Measurements from ENCODE around the gene FAM118B. TPM values are rescaled to one million over a fixed set of nuclear protein-coding genes. Genes with fewer than 3 reads are reported as not detected.

The FAM118B gene
- total and polyA plus RNA-seq, 2 of the 8 experiments (the other 6 are each of a cell fraction or from before 2014, with no cell fraction given) = 25.3 to 48.3 TPM

DNA sequence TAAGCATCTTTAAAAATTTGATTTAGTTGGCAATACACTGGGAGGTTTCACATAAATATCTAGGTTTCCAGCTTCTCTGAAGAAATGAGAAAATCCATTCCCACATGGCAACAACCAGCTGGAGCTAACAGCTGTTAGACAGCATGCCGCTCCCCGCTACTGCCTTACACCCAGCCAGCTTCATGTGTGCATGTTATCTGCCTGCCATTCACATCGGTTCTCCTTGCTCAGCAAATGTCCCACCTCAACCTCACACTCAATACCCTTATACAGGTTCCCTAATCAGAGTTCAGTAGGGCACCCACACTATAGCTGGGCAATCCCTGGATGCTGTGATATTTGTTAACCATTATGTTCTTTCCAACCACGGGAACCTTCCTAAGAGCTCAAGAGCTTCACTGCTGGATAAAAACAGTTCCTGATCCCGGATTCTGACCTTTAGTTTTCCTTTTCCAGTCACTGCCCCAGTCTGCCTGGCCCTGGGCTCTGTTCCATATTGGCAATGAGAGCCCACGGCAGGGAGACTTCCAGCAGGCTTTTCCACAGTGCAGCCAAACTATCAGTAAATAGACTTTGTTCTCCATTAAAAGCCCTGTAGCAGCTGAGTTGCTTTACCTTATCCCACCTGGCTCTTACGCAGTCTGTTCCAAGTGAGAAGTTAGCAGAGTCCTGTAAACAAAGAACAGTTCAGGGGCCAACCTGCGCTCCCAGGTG, 8.8 kb upstream of the FAM118B start:
- no peak overlapping the region for H2BK5ac ChIP-seq (ENCODE audit: low read depth, low read length)
- H2BK12ac ChIP-seq (ENCODE audit: low read depth, low read length) = no peak overlapping the region
- no peak overlapping the region for H3K4ac ChIP-seq (replicated peaks; ENCODE audit: insufficient read length, low read depth, low read length)
- H3K27me3 ChIP-seq (replicated peaks in 1 of 4; ENCODE audit: control insufficient read depth in 3 of 4, extremely low read depth in 1 of 4, insufficient read depth in 3 of 4, low read length in 3 of 4) = no peaks in the 10 kb centered on the region
- ChIA-PET CTCF (ENCODE audit: partially characterized antibody) (interaction anchor here (0.6 to 3.2 kb wide), 3 partner anchors 9 to 283 kb away, joined by 3 to 10 read pairs (median 3); no protein-coding TSS in a partner anchor), POLR2A (ENCODE audit: partially characterized antibody) (interaction anchor here (1.2 to 4.1 kb wide), 2 partner anchors 9 to 66 kb away, joined by 3 to 18 read pairs; partner anchors contain the start of genes FAM118B, FOXRED1, RPUSD4 and SRPRA)
- H3K79me1 ChIP-seq (ENCODE audit: low read depth, low read length) = no peaks in the 10 kb centered on the region
- peaks cover 27 to 87% (median 69%) of the 10 kb centered on the region in 4 experiments for H3K36me3 ChIP-seq (ENCODE audit: control insufficient read depth in 2 of 4, insufficient read depth in 4 of 4, low read length in 3 of 4)
- no peak overlapping the region for H2BK15ac ChIP-seq (ENCODE audit: low read length)
- no peaks in the 10 kb centered on the region; the same call in 1 of the 2 replicates for H3K23me2 ChIP-seq (ENCODE audit: low read depth, low read length)
- FAIRE-seq (no peak), DNase-seq (ENCODE audit: low read depth in 1 of 2, low spot score in 2 of 2) (no peak)
- H3K4me2 ChIP-seq (ENCODE audit: insufficient read depth in 1 of 2, low read depth in 2 of 2, low read length in 2 of 2) = no peak overlapping the region
- H4K91ac ChIP-seq (replicated peaks; ENCODE audit: insufficient read length, low read length) = no peak overlapping the region
- no peak overlapping the region for H3K23ac ChIP-seq (ENCODE audit: insufficient read length)
- no peak overlapping the region for H2AFZ ChIP-seq (ENCODE audit: low read length)
- no peak overlapping the region for H2AK5ac ChIP-seq (ENCODE audit: low read depth, low read length)
- H3K18ac ChIP-seq (ENCODE audit: extremely low read depth, low read length) = no peak overlapping the region
- no peak overlapping the region for H3K14ac ChIP-seq (ENCODE audit: insufficient read length)
- no peak overlapping the region for H3K4me3 ChIP-seq (ENCODE audit: extremely low read depth in 1 of 4, insufficient read depth in 2 of 4, low read depth in 3 of 4, low read length in 4 of 4)
- H3K56ac ChIP-seq (replicated peaks; ENCODE audit: insufficient read length, low read depth, low read length) = no peak overlapping the region
- no peaks in the 10 kb centered on the region for H3K79me2 ChIP-seq (ENCODE audit: control insufficient read depth in 1 of 2, insufficient read depth in 2 of 2, low read length in 2 of 2)
- TF ChIP-seq NRF1 (IDR thresholded peaks at IDR 0.05; ENCODE audit: low read depth, low read length) = no peak
- no peak for TF ChIP-seq ASH2L (IDR thresholded peaks at IDR 0.05; ENCODE audit: low read length)
- TF ChIP-seq BRCA1 (IDR thresholded peaks at IDR 0.05; ENCODE audit: low read depth, low read length) = no peak
- TF ChIP-seq PHF8 (conservative IDR thresholded peaks at IDR 0.05; ENCODE audit: low read depth, low read length) = no peak
- TF ChIP-seq, protein P1, sequence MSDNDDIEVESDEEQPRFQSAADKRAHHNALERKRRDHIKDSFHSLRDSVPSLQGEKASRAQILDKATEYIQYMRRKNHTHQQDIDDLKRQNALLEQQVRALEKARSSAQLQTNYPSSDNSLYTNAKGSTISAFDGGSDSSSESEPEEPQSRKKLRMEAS (IDR thresholded peaks at IDR 0.05) = no peak
- no peak for TF ChIP-seq KDM4A (IDR thresholded peaks at IDR 0.05; ENCODE audit: low read depth, low read length, severe bottlenecking)
- TF ChIP-seq YY1 (IDR thresholded peaks at IDR 0.05; ENCODE audit: low read depth, low read length) = no peak
- TF ChIP-seq, protein P2, sequence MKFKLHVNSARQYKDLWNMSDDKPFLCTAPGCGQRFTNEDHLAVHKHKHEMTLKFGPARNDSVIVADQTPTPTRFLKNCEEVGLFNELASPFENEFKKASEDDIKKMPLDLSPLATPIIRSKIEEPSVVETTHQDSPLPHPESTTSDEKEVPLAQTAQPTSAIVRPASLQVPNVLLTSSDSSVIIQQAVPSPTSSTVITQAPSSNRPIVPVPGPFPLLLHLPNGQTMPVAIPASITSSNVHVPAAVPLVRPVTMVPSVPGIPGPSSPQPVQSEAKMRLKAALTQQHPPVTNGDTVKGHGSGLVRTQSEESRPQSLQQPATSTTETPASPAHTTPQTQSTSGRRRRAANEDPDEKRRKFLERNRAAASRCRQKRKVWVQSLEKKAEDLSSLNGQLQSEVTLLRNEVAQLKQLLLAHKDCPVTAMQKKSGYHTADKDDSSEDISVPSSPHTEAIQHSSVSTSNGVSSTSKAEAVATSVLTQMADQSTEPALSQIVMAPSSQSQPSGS (IDR thresholded peaks at IDR 0.05; ENCODE audit: low read length) = no peak
- TF ChIP-seq CTBP2 (IDR thresholded peaks at IDR 0.05; ENCODE audit: borderline replicate concordance, insufficient read depth, insufficient read length, low read length) = no peak
- H4K8ac ChIP-seq (ENCODE audit: extremely low read depth, insufficient read depth, low read length) = no peak overlapping the region
- no peak overlapping the region for H3K27ac ChIP-seq (ENCODE audit: low read depth, low read length)
- H4K20me1 ChIP-seq (replicated peaks in 1 of 2; ENCODE audit: control insufficient read depth in 1 of 2, insufficient read depth in 2 of 2, low read length in 2 of 2) = peaks cover 2 to 3% of the 10 kb centered on the region in 2 experiments
- no peak overlapping the region for H3K9ac ChIP-seq (replicated peaks in 1 of 4; ENCODE audit: extremely low read depth in 1 of 4, low read depth in 3 of 4, low read length in 3 of 4)
- peaks cover 7% of the 10 kb centered on the region in 2 experiments; a peak in 3 of 4 replicates for H3K9me3 ChIP-seq (ENCODE audit: insufficient read depth in 2 of 2, low read depth in 1 of 2, low read length in 1 of 2)
- H3K4me1 ChIP-seq (replicated peaks in 1 of 4; ENCODE audit: control insufficient read depth in 3 of 4, insufficient read depth in 4 of 4, low read length in 3 of 4) = no peaks in the 10 kb centered on the region
- no peak overlapping the region for H4K5ac ChIP-seq (ENCODE audit: insufficient read length, low read depth, low read length)
- no peak overlapping the region for H2BK20ac ChIP-seq (ENCODE audit: low read length)
- WGBS, 2 experiments (ENCODE audit: extremely low coverage in 1 of 2, insufficient coverage in 1 of 2, insufficient read length in 1 of 2, insufficient replicate concordance in 2 of 2, low coverage in 1 of 2, low lambda C conversion rate in 2 of 2, missing lambda C conversion rate in 1 of 2) = 75% methylated on average over 8 of the region's 8 CpGs; no CpG with 5 or more reads in 1 of the 2 experiments
- H2BK120ac ChIP-seq (replicated peaks; ENCODE audit: low read depth, low read length) = no peak overlapping the region
